ENCODE results near the gene CSMD2. TPM values are rescaled to one million over a fixed set of nuclear protein-coding genes. Genes with fewer than 3 reads are reported as not detected.
"Not testable (repeated sequence)": the region's sequence is repeated elsewhere in the genome, so short reads cannot be mapped to it uniquely, and the experiment has no call there.

CSMD2 gene
- total and polyA plus RNA-seq, 2 experiments from 2014 or later: 5.3 to 16.6 TPM

DNA sequence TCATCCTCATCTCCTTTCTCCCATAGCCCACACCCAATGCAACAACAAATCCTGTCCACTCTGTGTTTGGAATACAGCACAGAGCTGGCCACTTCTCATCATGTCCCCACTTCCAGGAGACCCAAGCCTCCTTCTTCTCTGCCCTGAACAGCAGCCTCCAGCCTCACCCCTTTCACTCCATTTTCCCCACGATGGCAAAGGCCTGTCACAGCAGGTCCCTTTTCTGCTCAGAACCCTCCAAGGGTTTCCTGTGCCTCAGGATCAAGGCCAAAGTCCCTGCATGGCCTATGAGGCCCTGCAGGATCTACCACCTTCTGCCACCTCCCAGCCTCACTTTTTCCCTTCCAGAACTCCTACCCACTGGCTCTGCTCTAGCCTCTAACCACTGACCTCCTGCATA lies 78.5 kb downstream of the CSMD2 start (continued):
- TF ChIP-seq EZH2 (IDR thresholded peaks at IDR 0.05; ENCODE audit: low read depth, unreplicated experiment): no peak
- TF ChIP-seq ZNF331 (CRISPR knock-in tag; IDR thresholded peaks at IDR 0.05; ENCODE audit: low read depth): no peak
- TF ChIP-seq EZH2phosphoT487 (IDR thresholded peaks at IDR 0.05; ENCODE audit: unreplicated experiment): no peak

DNA sequence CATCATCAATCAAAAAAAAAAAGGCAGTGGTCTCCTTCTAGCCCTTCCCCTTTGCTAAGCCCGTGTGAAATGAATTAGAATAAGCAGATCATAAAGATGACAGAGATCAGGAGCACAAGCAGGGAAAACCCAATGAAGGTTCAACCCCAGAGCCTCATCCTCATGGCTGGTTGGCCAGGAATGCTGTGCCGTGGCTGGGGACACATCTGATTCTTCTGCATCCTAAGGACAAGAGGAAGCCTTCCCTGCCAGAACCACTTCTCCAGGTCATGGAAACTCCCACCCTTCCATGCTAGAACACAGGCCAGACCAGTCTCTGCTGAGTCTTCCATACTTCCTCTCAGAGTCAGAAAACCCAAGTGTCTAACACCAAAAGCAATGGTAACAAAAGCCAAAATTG lies 81.1 kb downstream of the CSMD2 start:
- Histone ChIP-seq H3K27ac (ENCODE audit: low read depth) (no peak overlapping the region), H3K79me2 (replicated peaks; ENCODE audit: insufficient read depth) (peaks cover 44% of the 10 kb centered on the region), H3K36me3 (ENCODE audit: insufficient read depth) (peaks cover 8% of the 10 kb centered on the region), H4K20me1 (replicated peaks; ENCODE audit: insufficient read depth) (no peaks in the 10 kb centered on the region), H3K27me3 (ENCODE audit: insufficient read depth) (no peaks in the 10 kb centered on the region), H2AFZ (no peak overlapping the region), H3K4me3 (no peak overlapping the region), H3K9me2 (ENCODE audit: insufficient read depth) (peaks cover 7% of the 10 kb centered on the region; the same call in 1 of the 2 replicates), H3F3A (replicated peaks; ENCODE audit: low read depth) (no peaks in the 10 kb centered on the region), H3K4me2 (no peak overlapping the region), H3K4me1 (ENCODE audit: insufficient read depth) (no peaks in the 10 kb centered on the region)
- DNase-seq (ENCODE audit: low spot score): no peak
- H3K27me3 Mint-ChIP-seq (ENCODE audit: insufficient read depth, low read depth, poor library complexity): peaks cover 11% of the 10 kb centered on the region
- H3K4me3 Mint-ChIP-seq: no peak overlapping the region
- H3K36me3 Mint-ChIP-seq (ENCODE audit: low read depth): peaks cover 73% of the 10 kb centered on the region
- peaks cover 36% of the 10 kb centered on the region for H3K9me3 Mint-ChIP-seq
- TF ChIP-seq ZNF331 (CRISPR knock-in tag; IDR thresholded peaks at IDR 0.05; ENCODE audit: low read depth) (no peak), EZH2phosphoT487 (IDR thresholded peaks at IDR 0.05; ENCODE audit: unreplicated experiment) (no peak), CTCF (conservative IDR thresholded peaks at IDR 0.05; ENCODE audit: low read depth in 2 of 2) (no peak), STAT1 (IDR thresholded peaks at IDR 0.05; ENCODE audit: unreplicated experiment) (no peak), ETS1 (IDR thresholded peaks at IDR 0.05) (no peak), POLR2AphosphoS5 (IDR thresholded peaks at IDR 0.05; ENCODE audit: low read depth) (no peak), EZH2 (IDR thresholded peaks at IDR 0.05; ENCODE audit: low read depth, unreplicated experiment) (no peak), CREB1 (CRISPR knock-in tag; IDR thresholded peaks at IDR 0.05; ENCODE audit: low read depth) (no peak)
- H3K4me1 Mint-ChIP-seq: no peaks in the 10 kb centered on the region; the same call in 2 of the 3 replicates
- no peak for ATAC-seq
- no peak overlapping the region for H3K27ac Mint-ChIP-seq

- H4K20me1 ChIP-seq (replicated peaks; ENCODE audit: insufficient read depth); H3K27ac Mint-ChIP-seq; DNase-seq (ENCODE audit: low spot score); H3F3A ChIP-seq (replicated peaks; ENCODE audit: low read depth); H3K4me3 ChIP-seq; H3K4me3 Mint-ChIP-seq; H3K4me1 Mint-ChIP-seq; H3K4me1 ChIP-seq (ENCODE audit: insufficient read depth); H3K27me3 ChIP-seq (ENCODE audit: insufficient read depth); ATAC-seq; H3K9me2 ChIP-seq (ENCODE audit: insufficient read depth); H3K4me2 ChIP-seq; H3K36me3 ChIP-seq (ENCODE audit: insufficient read depth); H3K27ac ChIP-seq (ENCODE audit: low read depth); H2AFZ ChIP-seq: not testable (repeated sequence)
- peaks cover 47% of the 10 kb centered on the region for H3K79me2 ChIP-seq (replicated peaks; ENCODE audit: insufficient read depth)
- peaks cover 41% of the 10 kb centered on the region for H3K9me3 Mint-ChIP-seq
- H3K36me3 Mint-ChIP-seq (ENCODE audit: low read depth): peaks cover 69% of the 10 kb centered on the region
- peaks cover 11% of the 10 kb centered on the region for H3K27me3 Mint-ChIP-seq (ENCODE audit: insufficient read depth, low read depth, poor library complexity)
These were observed 82.9 kb downstream of the CSMD2 start for GRCh38 chr1:34082085-34082670.
